Activated CD4-positive, CD25-positive, alpha-beta regulatory T cell treated with anti-CD3 and anti-CD28 coated beads, Interleukin-2, amount 50 U/mL, for 16 hours (primary cell): ENCODE data around the gene PLXND1.
"Not testable (repeated sequence)": the region's sequence is repeated elsewhere in the genome, so short reads cannot be mapped to it uniquely, and the experiment has no call there.

Experiments used
- DNase-seq: peaks from one replicate; pipeline ENCODE4 v3.0.0-alpha.2; 2020; ENCODE audit warnings: low read depth, low spot score

The PLXND1 gene

DNA sequence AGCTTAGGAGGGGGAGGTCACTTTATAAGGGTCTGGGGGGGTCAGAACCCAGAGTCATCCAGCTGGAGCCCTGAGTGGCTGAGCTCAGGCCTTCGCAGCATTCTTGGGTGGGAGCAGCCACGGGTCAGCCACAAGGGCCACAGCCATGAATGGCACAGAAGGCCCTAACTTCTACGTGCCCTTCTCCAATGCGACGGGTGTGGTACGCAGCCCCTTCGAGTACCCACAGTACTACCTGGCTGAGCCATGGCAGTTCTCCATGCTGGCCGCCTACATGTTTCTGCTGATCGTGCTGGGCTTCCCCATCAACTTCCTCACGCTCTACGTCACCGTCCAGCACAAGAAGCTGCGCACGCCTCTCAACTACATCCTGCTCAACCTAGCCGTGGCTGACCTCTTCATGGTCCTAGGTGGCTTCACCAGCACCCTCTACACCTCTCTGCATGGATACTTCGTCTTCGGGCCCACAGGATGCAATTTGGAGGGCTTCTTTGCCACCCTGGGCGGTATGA, 77.8 kb downstream of the PLXND1 start, which contains the start of gene RHO:
TSS of gene RHO (plus strand) at position 51 of the 512 bp plus-strand sequence. CDS start at position 146, 95 bp downstream.
- DNase-seq = no peak

DNA sequence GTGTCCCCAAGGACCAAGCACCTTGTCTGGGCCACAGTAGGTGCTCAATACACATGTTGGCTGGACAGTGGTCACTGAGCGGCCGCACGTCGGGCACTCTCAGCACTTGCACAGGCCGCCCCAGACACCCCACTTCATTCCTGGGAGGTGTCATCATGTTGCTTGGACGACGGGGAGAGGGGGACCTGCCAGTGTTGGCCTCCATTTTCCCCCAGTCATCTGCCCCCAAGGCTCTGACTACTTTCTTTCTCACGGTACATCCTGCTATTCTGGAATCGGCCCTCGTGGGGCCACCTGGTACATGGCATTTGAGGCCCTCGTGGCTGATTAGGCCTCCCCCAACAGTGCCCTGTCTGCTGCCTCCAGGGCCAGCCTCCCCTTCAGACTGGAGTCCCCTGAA, 79.2 kb downstream of the PLXND1 start:
- DNase-seq = no peak

DNA sequence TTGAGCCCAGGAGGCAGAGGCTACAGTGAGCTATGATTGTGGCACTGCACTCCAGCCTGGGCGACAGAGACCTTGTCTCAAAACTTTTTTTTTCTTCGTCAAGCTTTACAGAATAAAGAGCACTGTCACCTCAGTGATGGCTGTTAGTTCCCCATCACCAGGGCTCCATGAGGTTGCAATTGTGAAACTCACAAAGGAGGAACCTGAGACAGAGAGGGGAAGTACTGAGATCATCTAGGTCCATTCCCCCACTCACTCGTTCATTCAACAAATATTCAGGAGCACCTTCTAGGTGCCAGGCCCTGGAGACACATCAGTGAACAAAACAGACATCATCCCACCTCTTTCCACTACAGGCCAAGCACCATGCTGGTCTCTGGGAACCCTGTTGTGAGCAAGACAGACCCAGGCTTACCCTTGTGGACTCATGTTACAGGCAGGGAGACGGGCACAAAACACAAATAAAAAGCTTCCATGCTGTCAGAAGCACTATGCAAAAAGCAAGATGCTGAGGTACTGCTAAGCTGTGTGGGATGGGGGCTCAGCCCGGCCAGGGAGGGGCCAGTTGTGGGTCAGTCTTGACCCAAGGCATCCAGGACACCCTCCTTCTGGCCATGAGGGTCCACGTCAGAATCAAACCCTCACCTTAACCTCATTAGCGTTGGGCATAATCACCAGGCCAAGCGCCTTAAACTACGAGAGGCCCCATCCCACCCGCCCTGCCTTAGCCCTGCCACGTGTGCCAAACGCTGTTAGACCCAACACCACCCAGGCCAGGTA, 80.2 kb downstream of the PLXND1 start:
- no peak for DNase-seq

DNA sequence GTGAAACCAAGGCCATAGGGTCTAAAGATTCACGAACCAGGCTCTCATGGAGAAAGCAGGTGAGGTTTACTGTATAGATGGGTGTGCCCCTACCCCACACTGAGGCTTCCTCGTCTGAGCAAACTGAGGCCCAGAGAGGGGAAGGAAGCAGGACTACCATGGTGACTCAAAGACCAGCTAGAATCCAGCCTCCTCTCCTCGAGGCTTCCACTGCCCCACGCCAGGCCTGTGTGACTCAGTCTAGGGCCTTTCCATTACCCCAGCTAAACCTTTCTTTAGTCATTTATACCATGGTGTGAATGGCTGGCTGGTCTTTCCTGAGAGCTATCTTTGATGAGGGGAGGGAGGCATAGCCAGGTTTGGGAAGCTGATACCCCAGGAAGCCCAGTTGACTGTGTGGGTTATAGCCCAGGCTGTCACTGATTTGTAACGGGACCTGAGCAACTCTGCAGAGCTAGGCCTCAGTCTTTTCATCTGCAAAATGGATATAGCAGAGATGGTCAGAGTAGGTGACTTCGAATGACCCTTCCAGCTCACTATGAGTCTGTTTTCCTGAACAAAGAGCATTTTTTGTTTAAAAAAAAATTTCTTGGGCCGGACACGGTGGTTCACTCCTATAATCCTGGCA, 81.0 kb downstream of the PLXND1 start:
- no peak for DNase-seq

DNA sequence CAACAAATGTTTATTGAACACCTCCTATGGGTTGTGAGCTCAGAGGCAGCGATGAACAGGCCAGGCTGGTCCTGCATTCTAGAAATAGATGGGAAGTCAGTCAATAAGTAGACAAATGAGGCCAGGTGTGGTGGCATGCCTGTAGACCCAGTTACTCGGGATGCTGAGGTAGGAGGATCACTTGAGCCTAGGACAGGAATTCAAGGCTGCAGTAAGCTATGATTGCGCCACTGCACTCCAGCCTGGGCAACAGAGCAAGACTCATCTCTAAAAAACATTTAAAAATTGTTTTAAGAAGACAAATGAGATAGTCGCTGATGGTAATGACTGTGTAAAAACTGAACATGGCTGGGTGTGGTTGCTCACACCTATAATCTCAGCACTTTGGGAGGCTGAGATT, 82.4 kb downstream of the PLXND1 start:
- DNase-seq = no peak

DNA sequence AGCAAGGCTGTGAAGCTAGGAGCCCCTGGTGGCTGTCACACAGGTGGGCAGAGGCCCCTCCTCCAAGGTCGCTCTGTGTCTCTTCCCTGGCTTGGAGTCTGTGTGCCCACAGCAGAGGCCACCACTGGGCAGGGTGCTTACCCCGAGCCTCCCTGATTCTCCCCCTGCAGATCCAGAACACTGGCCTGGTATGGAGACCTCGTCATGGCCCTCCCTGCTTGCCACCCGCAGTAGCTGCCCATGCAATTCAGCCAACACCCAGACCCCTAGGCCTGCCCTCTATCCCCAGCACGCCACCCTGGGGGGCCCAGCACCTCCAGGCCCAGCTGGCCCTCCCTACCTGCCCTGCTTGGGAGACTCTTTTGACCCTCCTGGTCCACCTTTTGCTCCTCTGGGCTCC, 83.5 kb downstream of the PLXND1 start:
- DNase-seq = no peak

DNA sequence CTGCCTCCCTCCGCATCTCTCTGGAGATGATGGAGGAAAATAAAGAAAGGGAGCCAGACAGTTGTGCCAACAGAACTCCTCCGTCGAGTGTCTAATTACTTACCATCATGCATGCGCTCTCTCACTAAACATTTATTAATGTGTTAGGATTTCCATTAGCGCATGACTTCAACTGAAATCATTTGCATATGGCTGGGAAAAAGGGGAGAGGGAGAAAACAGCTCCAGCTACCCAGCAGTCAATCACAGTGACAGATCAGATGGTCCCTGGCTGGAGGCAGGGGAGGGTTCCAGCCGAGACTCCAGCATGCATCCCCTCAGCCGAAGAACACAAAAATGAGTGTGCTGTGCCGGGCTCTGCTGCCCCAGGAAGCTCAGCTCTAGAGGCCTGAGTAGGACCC, 84.9 kb downstream of the PLXND1 start:
- no peak for DNase-seq

DNA sequence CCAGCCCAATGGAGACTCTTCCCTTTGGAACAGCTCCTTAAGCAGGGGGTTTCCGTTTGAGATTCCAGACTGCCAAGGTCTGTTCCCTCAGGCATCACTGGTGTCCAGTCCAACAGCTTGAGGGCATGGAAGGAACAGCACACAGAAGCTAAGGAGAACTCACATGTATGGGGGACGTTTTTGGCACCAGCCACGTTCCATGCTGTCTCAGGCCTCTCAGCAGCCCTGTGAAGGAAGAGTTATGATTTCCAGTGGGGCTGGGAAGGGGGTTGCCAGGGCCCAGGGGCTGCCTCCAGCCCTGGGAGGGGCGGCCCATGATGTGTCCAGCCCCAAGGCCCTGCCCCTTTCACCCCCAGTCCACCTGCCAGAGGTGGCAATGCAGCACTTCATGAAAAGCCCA, 85.5 kb downstream of the PLXND1 start:
- no peak for DNase-seq

DNA sequence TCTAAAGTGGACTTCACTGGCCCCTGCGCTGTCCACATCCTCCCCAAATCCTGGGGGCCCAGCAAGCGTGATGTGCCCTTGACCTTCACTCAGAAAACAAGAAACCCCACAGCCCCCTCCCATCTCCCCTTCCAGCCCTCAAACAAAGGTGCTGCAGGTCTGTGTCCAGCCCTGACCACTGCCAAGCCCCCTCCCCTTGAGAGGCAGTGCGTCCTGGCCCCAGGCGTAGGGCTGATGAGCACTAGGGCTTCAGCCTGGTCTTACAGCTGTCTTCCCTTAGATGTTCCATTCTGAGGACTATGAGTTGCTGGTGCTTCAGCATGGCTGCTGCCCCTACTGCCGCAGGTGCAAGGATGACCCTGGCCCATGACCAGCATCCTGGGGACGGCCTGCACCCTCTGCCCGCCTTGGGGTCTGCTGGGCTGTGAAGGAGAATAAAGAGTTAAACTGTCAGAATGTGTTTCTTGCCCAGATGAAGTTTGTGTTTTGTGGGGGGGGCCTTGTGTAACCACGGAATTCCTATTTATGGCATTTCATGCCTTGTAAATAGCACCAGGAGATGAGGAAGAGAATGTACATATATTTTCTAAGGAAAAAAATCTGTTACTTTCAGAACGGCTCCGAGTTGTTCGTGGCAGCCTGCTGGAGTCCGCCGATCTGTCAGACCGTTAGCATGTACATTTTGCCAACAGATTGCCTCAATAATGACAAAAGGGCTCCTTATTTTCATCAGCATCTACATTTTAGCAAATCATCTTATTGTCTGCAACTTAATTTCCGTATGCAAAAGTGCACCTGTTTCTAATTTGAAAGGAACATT, 86.4 kb downstream of the PLXND1 start:
- no peak for DNase-seq

DNA sequence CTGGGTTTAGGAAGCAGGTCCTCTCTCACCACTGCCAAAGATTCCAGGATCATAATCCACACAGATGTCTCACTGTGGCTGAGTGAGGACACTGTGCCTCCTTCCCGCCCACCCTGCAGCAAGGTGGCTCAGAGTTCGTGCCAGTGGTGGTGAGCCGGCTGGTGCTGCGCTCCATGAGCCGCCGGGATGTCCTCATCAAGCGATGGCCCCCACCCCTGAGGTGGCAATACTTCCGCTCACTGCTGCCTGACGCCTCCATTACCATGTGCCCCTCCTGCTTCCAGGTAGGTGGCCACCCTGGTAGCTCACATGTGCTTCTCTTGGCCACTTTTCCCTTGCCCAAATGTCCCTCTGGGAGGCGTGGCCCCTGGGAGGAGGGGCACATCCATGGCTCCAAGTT, 87.0 kb downstream of the PLXND1 start:
- DNase-seq = no peak

GRCh38 chr3:129518581-129518980, 87.9 kb downstream of the PLXND1 start:
- DNase-seq = no peak

DNA sequence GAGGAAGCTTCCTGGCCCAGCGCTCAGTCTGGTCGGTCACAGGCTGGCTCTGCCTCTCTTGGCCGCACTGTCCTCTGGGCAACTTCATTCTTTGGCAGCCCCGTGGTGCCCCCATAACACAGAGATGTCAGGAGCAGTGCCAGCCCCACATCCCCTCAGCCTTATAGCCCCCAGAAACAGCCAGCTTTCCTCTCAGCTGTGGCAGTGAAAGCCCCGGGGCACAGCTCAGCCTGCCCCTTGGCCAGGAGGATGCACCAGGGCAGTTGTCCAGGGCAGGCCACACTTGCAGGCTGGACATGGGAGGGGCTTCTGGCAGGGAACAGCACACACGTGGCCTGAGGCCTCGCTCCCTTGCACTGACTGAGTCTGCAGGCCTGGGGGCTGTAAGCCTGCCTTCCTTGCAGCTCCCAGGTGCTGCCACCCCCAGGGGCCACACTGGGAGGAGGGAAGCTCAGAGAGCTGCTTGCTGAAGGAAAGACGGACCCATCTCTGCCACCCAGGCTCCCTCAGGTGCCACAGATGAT, 88.4 kb downstream of the PLXND1 start:
- no peak for DNase-seq

- DNase-seq = no peak
These were observed 89.0 kb downstream of the PLXND1 start for GRCh38 chr3:129517516-129517915.

DNA sequence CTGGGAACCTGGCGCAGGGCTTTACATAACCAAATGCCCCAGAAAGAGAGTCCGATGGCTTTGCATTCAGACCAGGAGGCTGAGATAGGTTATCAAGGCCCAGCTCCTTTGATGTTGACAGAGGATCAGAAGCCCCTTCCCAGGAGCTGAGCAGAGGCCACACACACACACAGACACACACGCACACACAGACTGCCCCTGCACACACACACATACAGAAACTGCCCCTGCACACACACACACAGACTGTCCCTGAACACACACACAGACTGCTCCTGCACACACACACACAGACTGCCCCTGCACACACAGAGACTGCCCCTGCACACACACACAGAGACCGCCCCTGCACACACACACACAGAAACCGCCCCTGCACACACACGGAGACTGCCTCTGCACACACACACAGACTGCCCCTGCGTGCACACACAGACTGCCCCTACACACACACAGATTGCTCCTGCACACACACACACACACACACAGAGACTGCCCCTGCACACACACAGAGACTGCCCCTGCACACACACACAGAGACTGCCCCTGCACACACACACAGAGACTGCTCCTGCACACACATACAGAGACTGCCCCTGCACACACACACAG, 90.5 kb downstream of the PLXND1 start:
- DNase-seq = not testable (repeated sequence)

- DNase-seq = not testable (repeated sequence)
These were observed 91.2 kb downstream of the PLXND1 start for GRCh38 chr3:129515108-129515820.

- no peak for DNase-seq
These were observed 91.9 kb downstream of the PLXND1 start for GRCh38 chr3:129514563-129514962.

- no peak for DNase-seq
These were observed 92.4 kb downstream of the PLXND1 start for GRCh38 chr3:129514110-129514509.

GRCh38 chr3:129513705-129514104, 92.8 kb downstream of the PLXND1 start:
- DNase-seq = no peak

DNA sequence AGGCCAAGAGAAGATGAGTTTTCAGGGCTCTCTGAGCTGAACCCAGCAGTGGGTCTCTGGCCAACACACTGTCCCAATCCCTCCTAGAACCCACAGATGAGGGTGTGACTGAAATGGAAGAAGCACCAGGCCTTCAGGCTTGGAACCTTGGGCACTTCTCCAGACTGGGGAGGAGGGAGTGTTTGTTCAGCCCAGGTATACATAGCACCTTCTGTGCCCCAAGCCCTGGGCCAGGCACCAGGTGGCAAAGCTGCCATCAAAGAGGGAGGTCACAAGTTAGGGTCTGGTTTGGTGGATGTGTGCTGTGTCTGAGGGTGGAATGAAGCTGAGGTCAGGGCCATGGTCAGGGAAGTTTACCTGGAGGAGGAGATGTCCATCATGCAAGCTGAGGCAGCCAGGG, 93.9 kb downstream of the PLXND1 start:
- DNase-seq = no peak

- no peak for DNase-seq
These were observed 99.2 kb downstream of the PLXND1 start for GRCh38 chr3:129507181-129507831.
